Stimulated activated CD8-positive, alpha-beta memory T cell treated with anti-CD3 and anti-CD28 coated beads, Interleukin-15, amount 100 ng/mL, for 48 hours (primary cell): ENCODE data around the gene UXS1.
"Not testable (repeated sequence)": the region's sequence is repeated elsewhere in the genome, so short reads cannot be mapped to it uniquely, and the experiment has no call there.

Source experiments
- DNase-seq, 2 donors: peaks; one replicate each; pipeline ENCODE4 v3.0.0-alpha.2; 2020; ENCODE audit warnings: low read depth in 2 of 2

Gene UXS1

DNA sequence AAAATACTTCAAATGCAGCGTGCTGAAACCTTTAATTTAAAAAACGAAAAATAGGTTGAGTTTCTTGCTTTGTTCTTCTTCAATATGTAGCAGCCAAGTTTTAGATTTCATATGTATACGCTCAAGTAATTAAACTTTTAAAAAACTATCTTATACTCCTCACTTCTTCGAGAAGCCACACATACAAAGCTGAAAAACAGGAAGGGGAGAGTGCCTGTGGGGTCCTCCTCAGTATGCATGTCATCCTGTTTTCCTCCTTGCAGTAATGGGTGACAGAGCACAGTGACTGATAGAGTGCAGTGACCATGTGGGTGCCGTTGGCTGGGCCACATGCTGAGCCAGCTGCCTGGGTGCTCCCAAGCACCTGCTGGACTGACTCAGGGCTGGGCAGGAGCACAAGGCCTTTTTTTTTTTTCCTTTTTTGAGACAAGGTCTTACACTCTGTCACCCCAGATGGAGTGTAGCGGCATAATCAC lies 33.3 kb downstream of the UXS1 start:
- peak in 1 of 2 donors; percentile 43 for DNase-seq

DNA sequence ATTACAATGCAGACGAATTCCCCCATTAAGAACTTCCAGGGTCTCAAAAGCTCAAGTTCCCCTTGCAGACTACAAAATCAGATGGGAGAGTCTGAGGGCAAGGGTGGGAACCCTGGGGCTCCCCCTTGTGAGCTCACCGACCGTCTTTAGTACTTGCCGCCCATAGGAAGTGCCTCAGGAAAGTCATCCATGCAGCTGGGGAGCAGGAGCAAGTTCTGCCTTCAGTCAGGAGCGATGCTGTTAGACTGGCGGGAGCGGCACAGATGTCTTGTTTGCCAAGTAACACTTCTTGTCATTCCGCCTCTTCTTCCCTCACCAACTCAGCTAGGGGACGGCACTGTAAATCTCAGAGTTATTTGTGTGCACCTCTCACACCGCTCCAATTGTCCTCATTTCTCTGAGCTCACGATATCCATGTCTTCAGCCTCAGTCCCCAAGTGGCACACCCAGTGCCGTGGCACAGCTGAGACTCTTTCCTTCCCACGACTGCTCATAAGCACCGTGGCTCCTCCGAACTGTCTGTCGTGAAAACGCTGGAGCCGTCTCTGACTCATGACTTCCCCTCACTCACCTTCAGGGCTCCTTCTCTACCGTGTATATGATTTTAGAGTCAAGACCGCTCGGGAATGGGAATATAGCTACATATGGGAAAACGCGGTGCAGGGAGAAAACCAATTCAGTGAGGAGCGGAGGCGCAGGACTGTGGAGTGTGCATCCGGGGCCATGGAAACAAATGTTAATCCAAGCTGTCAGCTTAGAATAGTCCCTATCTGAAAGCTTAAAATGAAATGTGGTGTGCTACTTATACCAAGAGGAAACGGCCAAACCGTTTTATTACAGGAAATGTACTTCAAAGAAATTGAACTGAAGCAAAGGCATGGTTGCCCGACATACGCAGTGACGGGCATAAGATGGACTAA lies 34.0 kb downstream of the UXS1 start:
- DNase-seq: peak; percentile 43 to 46

DNA sequence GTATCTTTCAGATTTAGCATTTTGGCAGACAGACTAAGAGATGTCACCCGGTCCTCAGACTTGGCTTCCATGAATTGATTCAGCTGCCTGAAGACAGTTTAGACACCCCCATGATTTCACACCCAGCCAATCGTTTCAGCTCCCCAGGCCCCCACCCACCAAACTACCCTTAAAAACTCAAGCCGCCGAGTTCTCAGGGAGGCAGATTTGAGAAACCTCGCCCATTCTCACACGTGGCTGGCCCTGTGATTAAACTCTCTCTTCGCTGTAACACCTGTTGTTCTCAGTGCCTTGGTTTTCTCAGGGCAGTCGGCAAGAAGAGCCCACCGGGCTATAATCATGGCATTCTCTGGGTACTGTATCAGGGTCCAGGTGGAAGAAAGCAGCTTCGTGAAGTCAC lies 35.2 kb downstream of the UXS1 start:
- no peak for DNase-seq

GRCh38 chr2:106158131-106158530 lies 36.0 kb downstream of the UXS1 start:
- no peak for DNase-seq

- no peak for DNase-seq
These were observed 36.7 kb downstream of the UXS1 start for GRCh38 chr2:106157416-106157815.

DNA sequence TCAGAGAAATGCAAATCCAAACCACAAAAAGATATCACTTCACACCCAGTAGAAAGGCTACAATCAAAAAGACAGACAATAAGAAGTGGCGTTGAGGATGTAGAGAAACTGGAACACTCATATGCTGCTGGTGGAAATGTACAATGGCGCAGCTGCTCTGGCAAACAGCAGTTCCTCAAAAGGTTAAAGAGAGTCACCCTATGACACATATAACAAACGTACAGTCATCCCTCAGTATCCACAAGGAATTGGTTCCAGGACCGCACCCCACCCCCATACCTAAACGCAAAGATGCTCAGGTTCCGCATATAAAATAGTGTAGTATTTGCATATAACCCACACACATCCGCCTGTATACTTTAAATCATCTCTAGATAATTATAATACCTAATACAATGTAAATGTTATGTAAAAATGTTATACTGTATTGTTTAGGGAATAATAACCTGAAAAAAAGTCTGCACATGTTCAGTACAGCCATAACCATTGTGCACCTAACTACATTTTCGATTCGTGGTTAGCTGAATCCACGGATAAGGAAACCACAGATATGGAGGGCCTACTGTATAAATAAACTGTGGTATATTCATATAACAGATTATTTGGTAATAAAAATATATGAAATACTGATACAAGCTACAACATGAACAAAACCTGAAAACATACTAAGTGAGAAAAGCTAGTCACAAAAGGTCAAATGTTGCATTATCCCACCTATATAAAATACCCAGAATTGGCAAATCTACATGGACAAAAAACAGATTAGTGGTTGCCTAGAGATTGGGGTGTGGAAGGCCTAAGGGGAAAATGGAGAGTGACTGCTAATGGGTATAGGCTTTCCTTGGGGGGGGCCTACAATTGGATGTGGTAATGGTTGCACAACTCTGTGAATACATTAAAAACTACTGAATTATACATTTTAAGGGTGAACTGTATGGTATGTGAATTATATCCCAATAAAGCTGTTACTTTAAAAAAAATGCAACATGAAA lies 37.5 kb downstream of the UXS1 start:
- no peak for DNase-seq

GRCh38 chr2:106153781-106154180 lies 40.3 kb downstream of the UXS1 start:
- DNase-seq: no peak

DNA sequence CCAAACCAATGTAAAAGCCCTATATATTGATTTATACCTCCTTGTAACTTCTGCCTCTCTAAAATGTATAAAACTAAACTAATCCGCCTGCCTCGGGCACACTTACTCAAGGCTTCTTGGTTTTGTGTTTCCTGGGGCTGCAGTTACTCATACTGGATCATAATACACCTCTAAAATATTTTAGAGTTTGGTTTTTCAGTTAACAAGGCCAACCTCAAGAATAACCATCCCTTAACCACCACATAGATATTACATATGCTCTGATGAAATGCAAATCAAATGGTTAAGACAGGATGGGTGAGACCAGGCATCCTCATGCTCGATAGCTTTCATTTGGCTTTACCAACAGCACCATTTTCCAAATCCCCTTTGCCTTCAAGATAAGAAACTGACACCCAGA lies 46.4 kb downstream of the UXS1 start:
- no peak for DNase-seq

DNA sequence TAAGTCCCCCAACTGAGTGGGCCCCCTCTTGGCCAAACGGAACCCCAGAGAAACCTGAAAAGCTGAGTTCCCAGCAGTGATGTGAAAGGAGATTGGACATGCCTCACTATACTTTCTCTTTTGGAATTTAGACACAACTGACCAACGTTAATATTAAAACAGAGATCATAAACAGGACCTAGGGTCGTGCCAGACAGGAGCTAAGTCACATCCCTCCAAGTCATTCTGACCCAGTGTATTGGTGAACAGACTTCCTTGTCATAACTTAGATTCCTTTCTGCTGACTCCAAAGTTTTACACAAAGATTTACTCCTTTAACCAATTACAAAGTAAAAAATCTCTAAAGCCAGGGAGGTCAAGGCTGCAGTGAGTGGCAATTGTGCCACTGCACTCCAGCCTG lies 46.9 kb downstream of the UXS1 start:
- DNase-seq: no peak

DNA sequence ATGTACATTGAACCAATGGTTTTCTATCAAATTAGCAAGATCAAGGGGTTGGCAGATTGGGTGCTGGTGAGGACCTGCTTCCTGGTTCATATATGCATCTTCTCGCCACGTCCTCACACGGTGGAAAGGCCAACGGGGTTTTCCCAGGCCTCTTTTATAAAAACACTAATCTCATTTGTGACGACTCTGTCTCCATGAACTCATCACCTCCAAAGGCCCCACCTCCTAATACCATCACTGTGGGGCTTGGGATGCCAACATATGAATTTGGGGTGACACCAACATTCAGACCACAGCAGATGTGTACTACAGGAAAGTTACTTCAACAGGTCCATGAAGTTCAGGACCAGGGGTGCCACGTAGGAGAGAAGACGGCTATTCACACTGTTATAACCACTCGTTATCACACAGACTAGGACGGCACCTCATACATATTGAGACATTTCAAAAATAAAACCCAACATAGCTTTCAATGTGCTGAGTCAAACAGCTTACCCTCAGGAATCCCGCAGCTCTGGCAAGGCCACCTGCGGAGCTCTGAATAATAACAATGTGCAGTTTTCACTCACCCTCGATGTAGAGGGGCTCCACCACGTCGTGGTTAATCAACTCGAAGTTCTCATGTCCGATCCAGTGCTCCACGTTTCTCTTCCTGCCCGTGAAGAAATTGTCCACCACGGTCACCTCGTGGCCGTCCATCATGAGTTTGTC lies 49.3 kb downstream of the UXS1 start:
- DNase-seq: no peak

GRCh38 chr2:106143495-106144215 lies 50.4 kb downstream of the UXS1 start:
- DNase-seq: no peak

- no peak for DNase-seq
These were observed 51.4 kb downstream of the UXS1 start for GRCh38 chr2:106142683-106143082.

GRCh38 chr2:106140913-106141312 lies 53.2 kb downstream of the UXS1 start:
- DNase-seq: no peak

DNA sequence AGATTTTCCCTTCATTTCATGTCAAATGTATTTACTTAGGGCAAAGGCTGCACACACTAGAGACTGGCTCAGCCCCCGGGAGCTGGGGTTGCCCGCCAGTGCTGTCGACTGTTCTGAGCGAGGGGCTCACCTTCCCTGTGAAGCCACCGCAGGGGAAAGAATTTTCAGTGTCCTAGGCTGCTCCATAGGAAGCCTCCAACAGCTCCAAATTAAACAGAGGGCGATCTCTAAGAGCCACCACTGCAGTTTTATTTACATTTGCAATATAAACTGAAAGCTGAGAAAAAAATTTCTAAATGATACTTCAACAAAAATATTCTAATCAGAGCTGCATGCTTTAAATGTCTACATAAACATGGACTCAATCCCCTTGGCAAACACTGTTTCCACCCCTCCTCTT lies 54.0 kb downstream of the UXS1 start:
- DNase-seq: no peak

GRCh38 chr2:106139238-106139935 lies 54.7 kb downstream of the UXS1 start:
- no peak for DNase-seq

DNA sequence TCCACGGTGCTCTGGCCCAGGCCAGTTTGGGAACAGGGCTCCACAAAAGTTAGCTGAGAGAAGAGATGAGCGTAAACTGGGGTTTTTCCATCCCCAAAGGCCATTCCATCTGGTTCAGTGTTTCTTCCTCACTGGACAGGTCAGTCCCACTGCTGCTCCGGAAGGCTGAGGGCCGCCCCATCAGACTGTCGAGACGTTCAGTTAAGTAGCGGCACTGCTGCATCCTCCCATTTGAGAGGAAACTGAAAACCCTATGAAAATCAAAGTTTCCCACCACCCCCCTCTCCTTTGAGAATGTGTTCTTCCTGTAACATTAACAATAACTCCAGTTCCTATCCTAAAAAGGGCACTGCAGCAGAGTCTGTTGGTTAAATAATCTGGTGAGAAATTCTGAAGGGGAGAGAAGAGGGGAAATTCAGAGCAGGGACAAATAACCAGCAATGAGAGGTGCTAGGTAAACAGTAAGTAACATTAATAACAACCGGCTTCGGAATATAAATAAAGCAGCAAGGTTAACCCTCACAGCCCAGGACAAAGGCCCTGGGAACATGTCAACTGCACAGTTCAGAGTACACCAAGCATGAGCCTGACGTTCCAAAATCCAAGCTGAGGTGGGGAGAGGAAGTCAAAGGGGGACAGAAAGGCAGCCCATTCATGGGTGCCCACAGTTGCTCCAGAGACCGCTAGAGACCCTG lies 55.4 kb downstream of the UXS1 start:
- no peak for DNase-seq

DNA sequence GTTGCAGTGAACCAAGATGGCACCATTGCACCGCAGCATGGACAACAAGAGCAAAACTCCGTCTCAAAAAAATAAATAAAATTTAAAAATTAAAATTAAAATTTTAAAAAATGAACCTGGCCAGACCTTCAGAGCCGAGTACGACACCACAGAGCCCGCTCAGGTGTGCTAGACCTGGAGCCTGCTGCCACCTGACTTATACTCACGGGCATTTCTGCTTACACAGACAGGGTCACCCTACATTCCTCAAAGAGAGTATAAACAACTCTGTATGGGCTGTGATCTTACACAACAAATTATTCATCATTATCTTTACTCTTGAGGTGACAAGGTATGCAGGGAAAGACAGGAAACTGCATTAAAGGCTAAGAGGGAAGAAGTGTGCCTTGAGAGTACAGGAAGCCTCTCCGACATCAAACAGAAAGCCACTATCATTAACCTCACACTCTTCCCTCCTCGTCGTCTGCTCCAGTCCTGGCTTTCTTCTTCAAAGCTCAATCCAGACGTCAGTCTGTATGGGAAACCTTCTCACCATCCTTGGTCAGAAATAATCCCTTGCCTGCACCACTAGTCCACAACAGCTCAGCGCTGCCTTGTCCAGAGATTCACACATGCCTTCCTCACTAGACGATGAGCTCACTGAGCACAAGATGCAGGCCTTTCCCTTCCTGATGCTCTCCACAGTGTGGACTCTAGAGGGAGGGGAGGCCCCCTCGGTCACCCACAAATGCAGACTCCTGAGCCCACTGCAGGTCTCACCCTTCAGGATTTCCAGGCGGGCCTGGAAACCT lies 56.2 kb downstream of the UXS1 start:
- DNase-seq: no peak

GRCh38 chr2:106131192-106131591 lies 62.9 kb downstream of the UXS1 start:
- DNase-seq: not testable (repeated sequence)
